ENCODE measurements around the gene NUDT17.

DNA sequence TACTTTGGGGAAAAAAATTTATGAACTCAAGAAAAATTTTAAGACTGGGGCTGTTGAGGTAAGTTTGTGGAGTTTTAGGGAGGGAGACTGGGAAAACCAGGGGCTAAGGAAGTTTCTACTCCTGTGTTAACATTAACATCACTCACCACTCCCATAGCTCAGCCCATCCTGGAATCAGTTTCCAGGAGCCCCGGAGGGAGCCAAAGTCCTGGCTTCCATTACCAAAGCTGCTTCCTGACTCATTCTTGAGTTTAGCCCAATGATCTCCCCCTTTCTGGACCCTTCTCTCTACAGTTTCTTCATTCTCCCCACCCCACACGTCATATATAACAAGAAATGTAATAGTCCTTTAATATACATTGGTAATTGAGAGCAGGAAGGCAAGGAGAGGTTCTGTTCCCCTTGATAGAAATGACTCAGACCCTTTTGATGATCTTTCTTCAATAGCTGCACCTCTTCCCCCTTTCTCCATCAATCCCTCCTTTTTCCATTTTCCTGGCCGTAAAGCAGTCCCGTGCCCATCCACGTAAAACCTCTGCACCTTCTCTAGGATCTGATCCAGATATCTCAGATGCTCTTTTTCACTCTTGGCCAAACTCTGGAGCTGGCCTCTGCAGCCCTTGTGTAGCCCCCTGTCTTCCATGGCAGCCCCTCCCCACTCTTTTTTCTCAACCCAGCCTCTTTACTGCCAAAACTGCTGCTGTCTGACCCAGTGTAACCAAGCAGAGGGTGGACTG is 18.0 kb downstream of the NUDT17 start:
- TF ChIP-seq, protein P1, sequence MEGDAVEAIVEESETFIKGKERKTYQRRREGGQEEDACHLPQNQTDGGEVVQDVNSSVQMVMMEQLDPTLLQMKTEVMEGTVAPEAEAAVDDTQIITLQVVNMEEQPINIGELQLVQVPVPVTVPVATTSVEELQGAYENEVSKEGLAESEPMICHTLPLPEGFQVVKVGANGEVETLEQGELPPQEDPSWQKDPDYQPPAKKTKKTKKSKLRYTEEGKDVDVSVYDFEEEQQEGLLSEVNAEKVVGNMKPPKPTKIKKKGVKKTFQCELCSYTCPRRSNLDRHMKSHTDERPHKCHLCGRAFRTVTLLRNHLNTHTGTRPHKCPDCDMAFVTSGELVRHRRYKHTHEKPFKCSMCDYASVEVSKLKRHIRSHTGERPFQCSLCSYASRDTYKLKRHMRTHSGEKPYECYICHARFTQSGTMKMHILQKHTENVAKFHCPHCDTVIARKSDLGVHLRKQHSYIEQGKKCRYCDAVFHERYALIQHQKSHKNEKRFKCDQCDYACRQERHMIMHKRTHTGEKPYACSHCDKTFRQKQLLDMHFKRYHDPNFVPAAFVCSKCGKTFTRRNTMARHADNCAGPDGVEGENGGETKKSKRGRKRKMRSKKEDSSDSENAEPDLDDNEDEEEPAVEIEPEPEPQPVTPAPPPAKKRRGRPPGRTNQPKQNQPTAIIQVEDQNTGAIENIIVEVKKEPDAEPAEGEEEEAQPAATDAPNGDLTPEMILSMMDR (conservative IDR thresholded peaks at IDR 0.05; ENCODE audit: low read length): no peak
- no peak for TF ChIP-seq EZH2phosphoT487 (IDR thresholded peaks at IDR 0.05; ENCODE audit: borderline replicate concordance)
